Muscle layer of duodenum (tissue), 2 donors: ENCODE measurements around the gene ALX4.

Experiments used
- H3K27ac ChIP-seq: one replicate; pipeline ENCODE4 v1.7.0; 2013; ENCODE audit warnings: mild to moderate bottlenecking, low read length
- H3K27me3 ChIP-seq: one replicate; pipeline ENCODE4 v1.7.0; 2013; ENCODE audit warnings: low read depth, mild to moderate bottlenecking, control low read depth, low read length
- H3K36me3 ChIP-seq, 2 donors: one replicate each; pipeline ENCODE4 v1.7.0; 2013; ENCODE audit warnings: low read length in 2 of 2, control low read depth in 1 of 2, mild to moderate bottlenecking in 1 of 2; ENCODE audit not compliant: insufficient read depth in 2 of 2, control insufficient read depth in 1 of 2
- H3K4me1 ChIP-seq, 2 donors: one replicate each; pipeline ENCODE4 v1.7.0; 2013; ENCODE audit warnings: low read length in 2 of 2, mild to moderate bottlenecking in 2 of 2, control low read depth in 1 of 2, moderate library complexity in 1 of 2; ENCODE audit not compliant: insufficient read depth in 2 of 2, control insufficient read depth in 1 of 2
- H3K4me3 ChIP-seq, 2 donors: one replicate each; pipeline ENCODE4 v1.7.0; 2013; ENCODE audit warnings: low read length in 2 of 2, low read depth in 1 of 2, mild to moderate bottlenecking in 1 of 2
- H3K9me3 ChIP-seq, 2 donors: one replicate each; pipeline ENCODE4 v1.7.0; 2013; ENCODE audit warnings: low read length in 2 of 2, control low read depth in 1 of 2, mild to moderate bottlenecking in 1 of 2; ENCODE audit not compliant: control insufficient read depth in 1 of 2
- donor health status: healthy.

Gene ALX4

GRCh38 chr11:44212128-44212527 is 97.8 kb downstream of the ALX4 start:
- Histone ChIP-seq H3K4me3 (no peak overlapping the region), H3K36me3 (peaks cover 4 to 25% of the 10 kb centered on the region in 2 donors), H3K4me1 (no peaks in the 10 kb centered on the region), H3K9me3 (peaks cover 0 to 4% of the 10 kb centered on the region in 2 donors), H3K27me3 (no peaks in the 10 kb centered on the region), H3K27ac (no peak overlapping the region)
